HG03039 (cell line): Measurements from ENCODE around the gene CSTF2T.
"Not testable (repeated sequence)": the region's sequence is repeated elsewhere in the genome, so short reads cannot be mapped to it uniquely, and the experiment has no call there.

ENCODE experiments used
- ATAC-seq: cut with Tn5 transposase; IDR thresholded peaks from one replicate; pipeline ENCODE4 v1.9.1; 2021; ENCODE audit warnings: mild to moderate bottlenecking, moderate library complexity; ENCODE audit not compliant: unreplicated experiment

CSTF2T gene

GRCh38 chr10:51698473-51699063 lies 827 bp downstream of the CSTF2T start:
- no peak for ATAC-seq

GRCh38 chr10:51696251-51696650 lies 3.1 kb downstream of the CSTF2T start:
- ATAC-seq, result no peak

- no peak for ATAC-seq
Measured at GRCh38 chr10:51694086-51694768, 5.2 kb downstream of the CSTF2T start.

DNA sequence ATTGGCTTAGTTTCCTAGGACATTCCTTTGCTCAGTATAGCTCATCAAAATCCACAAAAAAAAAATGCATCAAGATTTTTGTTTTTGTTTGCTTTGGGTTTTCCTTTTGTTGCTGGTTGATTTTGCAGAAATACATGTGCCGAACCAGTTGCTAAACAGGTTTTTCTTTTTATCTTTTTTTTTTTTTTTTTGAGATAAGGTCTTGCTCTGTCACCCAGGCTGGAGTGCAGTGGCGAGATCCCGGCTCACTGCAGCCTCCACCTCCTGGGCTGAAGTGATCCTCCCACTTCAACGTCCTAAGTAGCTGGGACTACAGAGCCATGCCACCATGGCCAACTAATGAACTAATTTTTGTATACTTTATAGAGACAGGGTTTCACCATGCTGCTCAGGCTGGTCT lies 8.3 kb downstream of the CSTF2T start:
- ATAC-seq, result no peak

DNA sequence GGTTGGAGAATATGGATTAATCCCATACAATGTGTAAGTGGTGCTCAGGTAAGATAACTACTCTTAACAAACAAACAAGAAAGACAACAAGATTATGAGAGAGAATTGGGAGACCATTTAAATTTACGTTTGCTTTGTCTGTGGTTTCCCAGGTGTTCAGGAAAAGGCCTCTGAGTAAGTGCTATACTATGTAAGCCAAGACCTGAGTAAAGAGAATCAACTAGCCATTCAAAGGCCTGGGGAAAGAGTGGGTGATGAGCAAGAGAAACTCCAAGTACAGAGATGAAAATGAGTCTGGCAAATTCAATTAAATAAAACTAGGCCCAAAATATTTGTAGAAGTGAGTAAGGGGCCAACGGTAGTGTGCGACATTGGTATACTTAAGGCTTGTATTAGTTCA lies 9.9 kb downstream of the CSTF2T start:
- no peak for ATAC-seq

DNA sequence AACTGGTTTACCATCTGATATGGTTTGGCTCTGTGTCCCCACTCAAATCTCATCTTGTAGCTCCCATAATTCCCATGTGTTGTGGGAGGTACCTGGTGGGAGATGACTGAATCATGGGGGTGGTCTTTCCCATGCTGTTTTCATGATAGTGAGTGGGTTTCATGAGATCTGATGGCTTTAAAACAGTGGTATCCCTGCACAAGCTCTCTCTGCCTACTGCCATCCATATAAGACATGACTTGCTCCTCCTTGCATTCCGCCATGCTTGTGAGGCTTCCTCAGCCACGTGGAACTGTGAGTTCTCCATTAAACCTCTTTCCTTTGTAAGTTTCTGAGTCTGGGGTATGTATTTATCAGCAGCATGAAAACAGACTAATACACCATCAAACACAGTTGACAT lies 10.6 kb downstream of the CSTF2T start:
- not testable (repeated sequence) for ATAC-seq

DNA sequence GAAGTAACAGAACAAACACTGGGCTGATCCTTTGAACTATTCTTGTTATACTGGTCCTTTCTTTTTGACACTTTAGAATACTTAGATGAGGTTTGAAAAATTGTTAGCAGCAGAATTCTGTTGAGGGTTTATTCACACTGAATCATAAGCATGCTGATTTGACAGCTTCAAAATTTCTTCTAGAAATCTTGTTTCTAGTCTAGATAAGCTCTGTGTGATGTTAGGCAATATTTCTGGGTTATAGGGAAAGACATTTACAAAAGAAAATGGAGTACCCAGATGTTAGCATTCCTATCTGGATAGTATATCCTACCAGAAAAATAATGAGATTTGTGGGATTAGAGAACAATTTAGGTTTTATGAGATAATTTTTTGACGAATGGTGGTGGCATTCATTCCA lies 12.1 kb downstream of the CSTF2T start:
- no peak for ATAC-seq

DNA sequence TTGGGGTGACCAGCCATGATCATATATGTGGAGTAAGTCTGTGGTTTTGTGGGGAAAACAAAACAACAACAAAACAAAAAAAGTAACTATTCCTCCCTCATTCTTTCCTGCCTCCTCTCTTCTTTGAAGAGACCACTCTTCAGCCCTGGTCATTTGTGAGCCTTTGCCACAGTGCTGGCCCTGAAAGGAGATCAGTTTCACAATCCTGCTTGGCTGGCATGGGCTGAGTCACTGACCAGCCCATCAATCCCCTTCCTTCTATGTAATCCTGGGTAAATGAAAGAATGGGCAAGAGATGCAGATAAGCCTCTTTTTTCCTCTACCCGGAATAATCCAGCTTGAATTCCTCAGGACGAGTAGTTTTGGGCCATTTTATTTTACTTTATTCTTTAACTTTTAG lies 13.6 kb downstream of the CSTF2T start:
- ATAC-seq, result no peak

DNA sequence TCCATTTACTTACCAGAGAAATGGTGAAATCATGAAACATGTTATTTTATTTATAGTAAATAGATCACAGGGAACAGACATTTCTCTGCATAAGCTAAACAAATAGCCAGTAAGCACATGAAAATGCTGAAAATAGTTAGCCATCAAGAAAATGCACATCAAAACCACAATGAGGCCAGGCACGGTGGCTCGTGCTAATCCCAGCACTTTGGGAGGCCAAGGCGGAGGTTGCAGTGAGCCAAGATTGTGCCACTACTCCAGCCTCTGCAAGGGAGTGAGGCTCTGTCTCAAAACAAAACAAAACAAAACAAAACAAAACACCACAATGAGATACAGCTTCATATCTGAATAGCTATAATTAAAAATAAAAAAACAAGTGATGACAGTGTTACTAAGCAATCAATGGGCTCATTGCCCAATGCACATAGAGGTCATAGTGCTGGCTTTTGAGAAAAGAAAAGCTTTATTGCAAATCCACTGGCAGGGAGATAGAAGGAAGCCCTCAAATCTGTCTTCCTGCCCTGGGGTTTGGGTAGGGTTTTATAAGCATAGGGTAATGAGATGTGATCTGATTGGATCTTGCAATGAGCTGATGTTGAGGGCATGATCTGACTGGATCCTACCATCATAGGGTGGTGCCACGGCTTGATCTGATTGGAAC lies 16.2 kb downstream of the CSTF2T start:
- no peak for ATAC-seq

DNA sequence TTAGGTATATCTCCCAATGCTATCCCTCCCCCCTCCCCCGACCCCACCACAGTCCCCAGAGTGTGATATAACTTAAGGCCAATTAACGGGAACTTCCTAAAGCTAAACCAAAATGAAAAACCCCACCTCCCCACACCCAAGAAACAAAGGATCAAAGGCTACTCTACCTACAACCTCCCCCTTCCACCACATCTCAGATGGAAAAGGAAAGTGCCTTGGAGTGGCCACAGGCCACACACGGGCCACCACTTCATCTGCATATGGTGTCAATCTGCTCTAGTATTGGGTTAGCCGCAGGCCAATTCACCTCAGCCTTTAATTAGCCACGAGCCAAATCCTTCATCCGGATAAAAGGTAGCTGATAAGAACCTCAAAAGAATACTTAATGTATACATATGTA lies 19.6 kb downstream of the CSTF2T start:
- no peak for ATAC-seq

DNA sequence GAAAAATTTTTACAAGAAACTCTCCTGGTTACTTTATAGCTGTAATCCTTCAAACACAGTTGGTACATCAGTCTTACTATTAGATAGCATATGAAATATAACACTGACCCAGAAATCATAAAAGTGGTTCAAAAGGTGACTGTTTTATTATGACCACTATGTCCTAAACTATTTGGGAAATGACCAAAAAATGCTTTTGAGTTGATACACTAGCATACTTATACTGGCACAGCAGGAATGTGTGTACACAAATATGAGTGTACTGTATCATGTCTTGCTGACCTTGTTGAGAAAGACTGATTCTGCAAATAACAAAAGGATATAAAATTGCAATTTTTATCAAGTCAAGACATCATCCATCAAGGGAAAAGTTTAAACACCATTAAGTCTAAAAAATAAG lies 24.3 kb downstream of the CSTF2T start:
- no peak for ATAC-seq

DNA sequence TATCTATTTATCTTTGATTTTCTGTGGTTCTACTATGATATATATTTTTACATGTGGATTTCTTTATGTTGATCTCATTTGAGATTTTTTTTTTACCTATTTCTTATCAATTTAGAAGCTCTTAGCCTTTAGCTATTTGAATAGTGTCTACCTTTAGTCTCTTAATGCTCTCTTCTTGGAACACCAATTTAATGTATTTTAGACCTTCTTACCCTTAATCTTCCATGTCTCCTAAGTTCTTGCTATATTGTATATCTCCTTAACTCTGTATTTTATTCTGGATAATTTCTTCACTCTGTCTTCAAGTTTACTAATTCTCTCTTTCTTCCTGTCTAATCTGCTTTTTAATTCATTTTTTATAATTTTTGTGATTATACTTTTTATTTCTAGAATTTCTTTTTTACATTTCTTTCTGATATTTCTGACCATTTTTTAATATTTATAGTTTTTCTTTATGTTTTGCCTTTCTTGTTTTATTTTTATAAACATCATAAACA lies 27.3 kb downstream of the CSTF2T start:
- ATAC-seq, result no peak

- no peak for ATAC-seq
Measured at GRCh38 chr10:51669041-51669440, 30.4 kb downstream of the CSTF2T start.

GRCh38 chr10:51668336-51668689 lies 31.1 kb downstream of the CSTF2T start:
- ATAC-seq, result no peak

- no peak for ATAC-seq
Measured at GRCh38 chr10:51667678-51668335, 31.6 kb downstream of the CSTF2T start.

- ATAC-seq, result no peak
Measured at GRCh38 chr10:51666456-51666855, 32.9 kb downstream of the CSTF2T start.

GRCh38 chr10:51663086-51663485 lies 36.3 kb downstream of the CSTF2T start:
- no peak for ATAC-seq

DNA sequence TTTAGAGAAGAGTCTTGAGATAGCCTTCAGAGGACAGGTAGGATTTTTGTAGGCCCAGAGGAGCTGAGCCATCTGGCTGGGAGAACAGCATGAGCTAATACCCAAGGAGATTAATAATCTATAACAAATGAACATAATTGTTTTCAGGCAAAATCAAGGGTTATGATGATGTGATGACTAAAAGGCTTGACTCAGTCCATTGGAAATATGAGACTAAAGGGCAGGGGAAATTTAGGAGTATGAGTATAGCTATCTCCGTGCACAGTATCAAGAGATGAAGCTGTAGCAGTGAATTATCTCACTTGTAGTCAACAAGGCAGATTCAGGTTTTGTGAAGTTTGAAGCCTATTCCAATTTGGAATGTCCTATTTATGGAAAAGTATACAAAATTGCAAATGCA lies 40.1 kb downstream of the CSTF2T start:
- ATAC-seq, result no peak

DNA sequence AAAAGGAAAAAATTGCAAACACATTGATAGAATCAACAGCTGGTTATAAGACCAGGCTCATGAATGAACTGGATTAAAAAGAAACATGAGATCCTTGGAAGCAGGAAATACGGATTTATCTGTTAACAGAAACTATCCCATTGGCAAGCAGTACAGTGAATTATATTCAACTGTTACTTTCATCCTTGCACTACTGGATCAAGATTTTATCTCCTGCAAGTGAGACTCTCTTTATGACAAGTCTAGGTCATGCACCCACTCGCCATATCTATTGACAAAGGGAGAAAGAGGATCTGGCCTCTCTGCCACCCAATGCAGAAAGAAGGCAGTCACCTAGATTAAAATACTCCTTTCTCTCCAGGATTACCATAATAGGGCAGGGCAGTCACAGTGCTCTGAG lies 41.4 kb downstream of the CSTF2T start:
- ATAC-seq, result no peak

GRCh38 chr10:51656503-51656902 lies 42.9 kb downstream of the CSTF2T start:
- ATAC-seq, result no peak

DNA sequence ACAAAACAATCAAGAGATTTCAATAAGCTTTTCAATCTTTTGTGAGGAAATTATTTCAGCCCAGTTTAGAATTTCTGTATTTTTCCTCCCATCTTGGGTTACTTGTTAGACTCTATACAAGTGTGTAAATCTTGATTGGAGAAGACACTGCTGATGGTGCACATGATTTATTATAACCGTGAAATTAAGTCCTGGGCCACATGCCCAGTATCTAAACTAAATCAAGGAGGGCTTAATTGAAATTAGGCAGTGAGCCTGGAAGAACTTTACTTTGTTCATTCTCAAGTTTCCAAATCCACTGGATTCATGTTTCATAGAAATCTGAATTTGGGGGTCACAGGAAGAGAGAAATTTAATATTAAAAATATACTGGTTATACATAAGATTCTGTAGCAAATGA lies 44.5 kb downstream of the CSTF2T start:
- no peak for ATAC-seq

GRCh38 chr10:51653025-51653424 lies 46.4 kb downstream of the CSTF2T start:
- no peak for ATAC-seq
